Vagina (tissue), 2 donors: ENCODE measurements around the gene ALX3.

ENCODE experiments used
- CTCF ChIP-seq, 3 experiments: fragments of 450-650 bp in 2 of 3; fragments of 200-600 bp in 1 of 3; sonication (generic) in 1 of 3; IDR thresholded peaks; one replicate each; pipeline ENCODE4 v1.5.1; 2017 to 2019; ENCODE audit warnings: antibody characterized with exemption in 3 of 3, mild to moderate bottlenecking in 2 of 3, moderate library complexity in 2 of 3
- POLR2A ChIP-seq, 2 donors: fragments of 450-650 bp; IDR thresholded peaks; one replicate each; pipeline ENCODE4 v1.6.1; 2017; ENCODE audit warnings: antibody characterized with exemption in 2 of 2, mild to moderate bottlenecking in 2 of 2, moderate library complexity in 2 of 2

- TF ChIP-seq POLR2A (IDR thresholded peaks at IDR 0.05) (no peak), CTCF (IDR thresholded peaks at IDR 0.05) (no peak)
Measured at GRCh38 chr1:110067893-110068645, 2.4 kb downstream of the ALX3 start.
